Measurements from ENCODE around the gene TMEM72.
A peak's percentile ranks its signal among the peaks of the same experiment; 100 is the strongest.

Gene TMEM72

GRCh38 chr10:44931621-44932516, 20.7 kb downstream of the TMEM72 start:
- Histone ChIP-seq H3K27ac (no peak overlapping the region), H3K4me3 (no peak overlapping the region)

- Histone ChIP-seq H3K4me3 (no peak overlapping the region), H3K27ac (no peak overlapping the region)
Observed at GRCh38 chr10:44932517-44933450, 21.6 kb downstream of the TMEM72 start.

GRCh38 chr10:44933451-44934321, 22.5 kb downstream of the TMEM72 start:
- Histone ChIP-seq H3K4me3 (no peak overlapping the region), H3K27ac (no peak overlapping the region)

GRCh38 chr10:44934416-44935200, 23.5 kb downstream of the TMEM72 start:
- Histone ChIP-seq H3K27ac (peak overlapping the region in 6 of 21 experiments; percentile 7 to 71 (median 47)), H3K4me3 (no peak overlapping the region)

GRCh38 chr10:44935201-44935965, 24.2 kb downstream of the TMEM72 start:
- peak overlapping the region in 11 of 21 experiments; percentile 7 to 72 (median 42) for H3K27ac ChIP-seq
- H3K4me3 ChIP-seq = no peak overlapping the region

GRCh38 chr10:44935966-44936295, 24.8 kb downstream of the TMEM72 start:
- peak overlapping the region in 7 of 21 experiments; percentile 22 to 72 (median 51) for H3K27ac ChIP-seq
- no peak overlapping the region for H3K4me3 ChIP-seq

GRCh38 chr10:44936314-44936975, 25.3 kb downstream of the TMEM72 start:
- H3K27ac ChIP-seq = peak overlapping the region in 4 of 21 experiments; percentile 29 to 71 (median 57)
- H3K4me3 ChIP-seq = no peak overlapping the region

- no peak overlapping the region for H3K4me3 ChIP-seq
- no peak overlapping the region for H3K27ac ChIP-seq
Observed at GRCh38 chr10:44937196-44938005, 26.3 kb downstream of the TMEM72 start.

- no peak overlapping the region for H3K27ac ChIP-seq
Observed at GRCh38 chr10:44938956-44939355, 27.8 kb downstream of the TMEM72 start.

GRCh38 chr10:44939691-44940401, 28.7 kb downstream of the TMEM72 start:
- H3K27ac ChIP-seq = no peak overlapping the region

More at GRCh38 chr10:44938956-44939355, 27.8 kb downstream of the TMEM72 start:
- H3K4me3 ChIP-seq = no peak overlapping the region

GRCh38 chr10:44944354-44944753, 33.2 kb downstream of the TMEM72 start:
- no peak overlapping the region for H3K4me3 ChIP-seq
- H3K27ac ChIP-seq = no peak overlapping the region

More at GRCh38 chr10:44939691-44940401, 28.7 kb downstream of the TMEM72 start:
- H3K4me3 ChIP-seq = no peak overlapping the region

- Histone ChIP-seq H3K27ac (peak overlapping the region in 2 of 21 experiments; percentile 9 to 29), H3K4me3 (no peak overlapping the region)
Observed at GRCh38 chr10:44946205-44946604, 35.1 kb downstream of the TMEM72 start.

GRCh38 chr10:44947371-44948152, 36.4 kb downstream of the TMEM72 start:
- Histone ChIP-seq H3K27ac (peak overlapping the region in 4 of 21 experiments; percentile 2 to 52 (median 28)), H3K4me3 (no peak overlapping the region)

- peak overlapping the region in 5 of 21 experiments; percentile 25 to 48 (median 35) for H3K27ac ChIP-seq
- no peak overlapping the region for H3K4me3 ChIP-seq
Observed at GRCh38 chr10:44948642-44949041, 37.5 kb downstream of the TMEM72 start.
